NCI-H187 treated with DMSO at 0.1 percent for 48 hours (cell line): ENCODE results near the gene NECAB3.
"Not testable (repeated sequence)": the region's sequence is repeated elsewhere in the genome, so short reads cannot be mapped to it uniquely, and the experiment has no call there.

ENCODE experiments used
- DNase-seq: peaks from one replicate; lab custom pipeline; 2025; lab: John Stamatoyannopoulos, UW

Gene NECAB3

DNA sequence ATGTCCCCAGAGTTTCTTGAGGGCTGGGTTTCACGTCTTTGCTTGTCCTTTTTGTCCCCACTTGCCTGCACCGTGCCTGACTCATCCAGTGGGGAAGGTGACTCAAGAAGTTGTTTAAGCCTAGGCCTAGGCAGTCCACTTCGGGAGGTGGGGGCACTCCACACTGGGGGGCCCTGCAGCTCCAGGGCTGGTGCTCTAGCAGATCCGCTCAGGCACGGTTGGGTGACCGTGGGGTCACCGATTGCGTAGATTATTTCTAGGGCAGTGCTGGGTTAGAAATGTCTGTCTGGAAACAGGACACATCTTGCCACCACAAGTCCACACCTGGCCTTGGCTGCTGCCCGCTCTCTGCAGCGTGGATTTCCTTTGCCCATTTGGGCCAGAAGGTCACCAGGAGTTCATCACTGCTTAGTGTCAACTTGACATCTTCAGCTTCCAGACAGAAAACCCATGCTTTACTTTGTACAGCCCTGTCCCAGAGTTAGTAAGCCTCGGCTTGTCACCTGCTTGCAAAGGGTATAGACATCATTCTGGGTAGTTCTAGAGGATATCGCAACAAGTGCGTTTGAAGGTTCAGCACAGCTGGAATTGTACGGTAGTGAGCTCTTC is 25.7 kb downstream of the NECAB3 start:
- DNase-seq: no peak

DNA sequence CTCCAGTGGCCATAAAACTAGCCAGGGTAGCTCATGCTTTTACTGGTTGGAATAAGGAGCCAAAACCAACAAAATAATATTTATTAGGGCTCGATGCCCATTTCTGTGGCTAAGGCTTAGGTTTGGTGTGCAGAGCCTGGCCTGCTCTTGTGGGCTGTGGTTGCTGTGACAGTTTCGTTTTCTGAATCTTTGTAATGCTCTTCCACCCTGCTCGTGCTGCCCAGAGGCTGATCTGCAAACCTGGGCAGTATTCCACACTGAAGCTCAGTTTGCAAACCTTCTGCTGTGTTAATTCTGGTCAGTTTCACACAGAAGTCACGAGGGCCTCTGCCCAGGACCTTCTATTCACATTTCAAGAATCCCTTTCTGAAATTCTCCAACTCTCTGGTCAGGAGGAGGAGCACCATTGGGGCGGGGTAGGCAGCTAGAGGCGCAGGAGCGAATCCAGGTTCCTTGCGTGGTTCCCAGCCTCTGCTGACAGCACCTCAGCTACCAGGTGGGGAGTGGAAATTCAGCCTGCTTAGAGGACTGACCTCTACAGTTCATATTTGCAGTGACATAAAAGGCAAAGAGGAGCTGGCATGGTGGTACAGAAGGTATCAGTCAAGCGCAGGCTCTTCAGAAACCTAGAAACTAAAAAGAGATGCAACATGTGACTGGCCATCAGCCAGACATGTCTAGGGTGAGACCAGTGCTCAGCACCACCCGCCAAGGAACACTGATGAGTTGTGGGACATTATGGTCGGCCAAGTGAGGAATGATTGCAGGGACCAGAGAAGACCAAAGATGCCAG is 26.4 kb downstream of the NECAB3 start:
- DNase-seq: no peak

DNA sequence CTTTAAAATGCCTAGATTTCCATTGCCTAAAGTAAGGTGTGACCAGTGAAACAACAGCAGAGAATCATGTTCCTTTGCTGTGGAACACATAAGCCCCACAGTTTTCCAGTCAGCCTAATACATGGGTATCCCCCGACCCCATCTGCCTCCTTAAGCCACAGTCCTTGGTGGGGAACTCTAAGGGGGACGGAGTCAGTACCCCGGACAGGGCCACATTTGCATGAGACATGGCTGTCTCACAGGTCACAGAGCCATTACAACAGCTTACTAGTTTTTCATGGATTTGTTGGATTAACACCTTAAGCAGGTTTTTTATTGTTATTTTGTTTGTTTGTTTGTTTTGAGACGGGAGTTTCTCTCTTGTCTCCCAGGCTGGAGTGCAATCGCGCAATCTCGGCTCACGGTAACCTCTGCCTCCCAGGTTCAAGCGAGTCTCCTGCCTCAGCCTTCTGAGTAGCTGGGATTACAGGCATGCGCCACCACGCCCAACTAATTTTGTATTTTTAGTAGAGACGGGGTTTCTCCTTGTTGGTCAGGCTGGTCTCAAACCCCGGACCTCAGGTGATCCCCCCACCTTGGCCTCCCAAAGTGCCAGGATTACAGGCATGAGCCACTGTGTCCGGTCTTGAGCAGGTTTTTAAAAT is 27.1 kb downstream of the NECAB3 start:
- DNase-seq: not testable (repeated sequence)

DNA sequence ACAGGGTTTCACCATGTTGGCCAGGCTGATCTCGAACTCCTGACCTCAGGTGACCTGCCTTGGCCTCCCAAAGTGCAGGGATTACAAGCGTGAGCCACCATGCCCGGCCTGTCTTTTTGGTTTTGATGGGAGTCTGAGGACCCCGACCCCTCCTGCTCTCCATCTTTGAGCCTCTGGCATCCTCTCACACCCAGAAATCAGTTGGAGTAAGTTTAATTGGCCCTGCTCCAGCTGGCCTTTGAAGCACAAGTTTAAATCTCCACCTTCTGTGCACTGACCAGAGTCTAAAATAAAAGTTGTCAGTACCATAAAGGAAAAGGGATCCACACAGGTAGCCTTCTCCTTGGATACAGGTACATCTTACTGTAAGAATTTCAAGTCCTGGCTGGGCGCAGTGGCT is 28.0 kb downstream of the NECAB3 start:
- no peak for DNase-seq

DNA sequence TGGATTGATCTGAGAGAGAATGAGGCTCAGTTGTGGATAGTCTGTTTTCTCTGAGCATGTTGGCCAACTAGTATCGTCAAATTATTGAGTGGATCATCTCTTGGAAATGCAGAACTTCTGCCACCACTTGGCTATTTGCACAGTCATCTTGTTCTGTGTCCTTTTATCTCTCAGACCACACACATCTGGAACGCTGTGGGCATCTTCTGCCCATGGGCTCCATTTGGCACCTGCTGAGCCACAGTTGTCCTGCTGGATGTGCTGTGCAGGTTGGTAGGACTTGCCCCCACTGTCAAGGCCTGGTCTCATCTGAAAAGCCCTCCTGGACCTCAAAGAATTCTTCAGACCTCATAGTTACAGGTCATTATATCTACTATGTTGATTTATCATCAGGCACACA is 28.8 kb downstream of the NECAB3 start:
- no peak for DNase-seq

DNA sequence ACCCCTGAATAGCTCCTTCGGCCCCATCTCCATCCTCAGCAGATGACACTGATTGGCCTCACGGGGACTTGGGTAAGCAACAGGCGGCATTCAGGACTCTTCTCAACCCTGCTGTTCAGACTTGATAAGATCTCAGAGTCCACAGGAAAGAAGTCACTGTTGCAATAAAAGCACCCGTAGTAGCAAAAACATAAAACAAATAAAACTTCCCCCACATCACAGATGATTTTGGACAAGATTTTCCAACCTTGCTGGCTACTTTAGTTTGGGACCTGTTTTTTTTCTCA is 29.2 kb downstream of the NECAB3 start:
- no peak for DNase-seq

DNA sequence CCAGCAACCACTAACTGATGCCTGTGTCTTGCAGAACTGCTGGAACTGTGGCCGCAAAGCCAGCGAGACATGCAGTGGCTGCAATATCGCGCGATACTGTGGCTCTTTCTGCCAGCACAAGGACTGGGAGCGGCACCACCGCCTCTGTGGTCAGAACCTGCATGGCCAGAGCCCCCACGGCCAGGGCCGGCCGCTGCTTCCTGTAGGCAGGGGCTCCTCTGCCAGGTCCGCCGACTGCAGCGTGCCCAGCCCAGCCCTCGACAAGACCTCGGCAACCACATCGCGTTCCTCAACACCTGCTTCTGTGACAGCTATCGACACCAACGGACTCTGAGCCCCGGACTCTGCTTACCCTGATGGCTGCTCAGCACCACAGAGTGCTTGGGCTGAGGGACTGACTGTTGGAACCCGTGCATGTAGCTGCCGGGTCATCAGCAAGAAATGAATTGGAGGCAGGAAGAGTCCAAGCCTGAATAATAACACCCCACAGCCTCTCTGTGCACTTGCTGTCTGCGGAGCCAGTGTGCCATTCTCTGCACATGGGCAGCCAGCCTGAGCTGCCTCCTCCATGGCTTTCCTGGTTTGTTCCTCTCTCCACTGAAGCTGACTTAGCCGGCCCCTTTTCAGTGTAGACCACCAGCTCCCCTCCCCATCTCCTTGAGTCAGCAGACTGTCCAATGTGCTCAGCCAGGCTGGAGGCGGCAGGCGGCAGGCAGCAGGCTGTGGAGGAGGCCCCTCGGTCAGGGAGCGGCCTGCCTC is 29.7 kb downstream of the NECAB3 start:
- no peak for DNase-seq

DNA sequence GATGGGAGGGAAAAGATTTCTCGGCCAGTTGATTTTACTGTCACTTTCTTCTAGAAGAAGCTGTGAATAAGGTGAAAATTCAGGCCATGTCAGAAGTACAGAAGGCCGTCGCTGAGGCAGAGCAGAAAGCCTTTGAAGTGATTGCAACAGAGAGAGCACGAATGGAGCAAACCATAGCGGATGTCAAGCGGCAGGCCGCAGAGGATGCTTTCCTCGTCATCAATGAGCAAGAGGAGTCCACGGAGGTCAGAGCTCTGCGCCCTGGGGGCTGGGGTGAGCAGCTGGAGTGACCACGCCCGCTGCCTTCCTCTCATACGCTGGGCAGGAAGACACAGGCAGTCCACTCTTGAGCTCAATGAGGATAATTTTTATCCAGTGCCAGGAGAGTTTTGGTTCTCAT is 33.9 kb downstream of the NECAB3 start:
- DNase-seq: no peak

DNA sequence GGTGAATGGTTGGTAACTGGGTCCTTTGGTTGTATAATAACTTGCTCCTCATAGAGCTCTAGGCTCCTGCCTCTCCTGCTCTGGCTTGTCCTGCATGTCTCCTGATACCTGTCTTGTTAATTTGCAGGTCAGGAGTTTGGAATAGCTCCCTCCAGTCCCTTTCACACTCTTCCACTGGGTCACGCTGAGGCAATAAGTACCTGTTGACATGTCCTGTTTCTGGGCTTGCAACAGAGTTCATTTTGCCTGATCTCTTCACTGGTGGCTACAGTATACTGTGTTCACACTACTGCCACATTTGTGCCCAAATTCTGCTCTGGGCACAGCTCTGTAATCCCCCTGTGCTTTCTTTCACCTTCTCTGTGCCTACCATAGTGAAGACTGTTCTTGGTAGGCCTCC is 37.5 kb downstream of the NECAB3 start:
- no peak for DNase-seq

DNA sequence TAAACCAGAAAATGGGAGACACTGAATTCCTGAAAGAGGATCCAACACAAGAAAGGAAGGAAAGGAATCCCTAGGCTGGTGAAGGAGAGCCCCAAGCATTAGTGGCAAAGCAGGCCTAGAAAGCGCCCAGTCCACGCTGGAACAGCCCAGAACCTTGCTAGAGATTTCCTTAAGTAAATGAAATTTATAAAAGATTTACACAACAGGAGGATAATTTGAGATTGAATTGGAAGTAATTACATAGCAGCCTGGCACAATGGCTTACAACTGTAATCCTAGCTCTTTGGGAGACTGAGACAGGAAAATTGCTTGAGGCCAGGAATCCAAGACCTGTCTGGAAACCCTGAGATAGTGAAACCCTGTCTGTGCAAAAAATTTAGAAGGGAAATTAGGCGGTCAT is 38.9 kb downstream of the NECAB3 start:
- no peak for DNase-seq

DNA sequence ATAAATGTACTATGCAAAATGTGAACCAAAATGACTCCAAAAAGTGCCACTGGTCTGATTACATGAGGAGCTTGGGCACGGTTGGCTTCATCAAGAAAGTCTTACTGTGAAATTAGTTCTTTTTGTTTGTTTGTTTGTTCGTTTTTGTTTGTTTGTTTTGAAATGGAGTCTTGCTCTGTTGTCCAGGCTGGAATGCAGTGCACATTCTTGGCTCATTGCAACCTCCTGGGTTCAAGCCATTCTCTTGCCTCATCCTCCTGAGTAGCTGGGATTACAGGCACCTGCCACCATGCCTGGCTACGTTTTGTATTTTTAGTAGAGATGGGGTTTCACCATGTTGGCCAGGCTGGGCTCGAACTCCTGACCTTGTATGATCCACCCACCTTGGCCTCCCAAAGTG is 42.3 kb downstream of the NECAB3 start:
- DNase-seq: not testable (repeated sequence)

DNA sequence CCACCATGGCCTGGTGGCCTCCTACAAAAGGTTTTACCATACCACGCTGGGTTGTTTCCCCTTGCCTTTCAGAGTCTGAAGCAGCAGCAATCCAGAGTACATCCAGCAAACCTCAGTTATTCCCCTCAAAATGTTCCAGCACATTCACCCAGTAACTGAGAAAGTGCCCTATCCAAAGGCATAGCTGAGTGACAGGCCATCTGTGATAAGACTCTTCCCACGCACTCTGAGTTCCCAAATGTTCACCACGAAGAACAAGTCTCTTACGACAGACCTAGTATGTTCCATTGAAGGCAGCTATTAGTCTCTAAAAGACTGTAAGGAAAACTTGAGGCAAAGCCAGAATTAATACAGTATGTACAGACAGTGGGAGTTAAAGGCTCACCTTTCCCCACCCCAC is 43.7 kb downstream of the NECAB3 start:
- no peak for DNase-seq

DNA sequence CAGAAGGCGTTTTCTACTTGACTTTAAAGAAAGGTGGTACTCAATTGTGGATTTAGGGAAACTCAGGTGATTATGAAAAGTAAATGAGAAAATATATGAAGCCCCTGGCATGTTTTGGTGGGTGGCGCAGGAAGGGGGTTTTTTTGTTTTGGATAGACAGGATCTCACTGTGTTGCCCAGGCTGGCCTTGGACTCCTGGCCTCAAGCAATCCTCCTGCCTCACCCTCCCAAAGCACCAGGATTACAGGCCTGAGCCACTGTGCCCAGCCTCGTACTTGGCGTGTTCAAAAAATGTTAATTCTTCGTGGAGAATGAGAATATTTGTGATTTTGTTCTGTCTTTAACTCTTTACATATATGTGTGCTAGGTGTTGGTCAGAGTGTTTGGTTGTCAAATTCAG is 44.2 kb downstream of the NECAB3 start:
- DNase-seq: no peak

DNA sequence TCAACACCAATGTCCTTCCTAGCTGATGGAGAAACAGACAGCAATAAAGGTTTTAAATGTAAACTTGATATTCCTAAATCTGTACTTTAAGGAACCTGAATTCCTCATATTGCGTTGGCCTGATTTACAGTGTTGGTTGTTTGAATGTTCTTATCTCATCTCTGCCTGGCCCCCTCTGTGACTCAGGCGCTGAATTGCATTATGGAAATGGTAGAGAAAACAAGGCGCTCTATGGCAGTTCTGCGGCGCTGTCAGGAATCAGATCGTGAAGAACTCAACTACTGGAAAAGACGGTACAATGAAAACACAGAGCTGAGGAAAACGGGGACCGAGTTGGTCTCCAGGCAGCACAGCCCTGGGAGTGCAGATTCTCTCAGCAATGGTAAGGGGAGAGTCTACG is 44.7 kb downstream of the NECAB3 start:
- DNase-seq: no peak

DNA sequence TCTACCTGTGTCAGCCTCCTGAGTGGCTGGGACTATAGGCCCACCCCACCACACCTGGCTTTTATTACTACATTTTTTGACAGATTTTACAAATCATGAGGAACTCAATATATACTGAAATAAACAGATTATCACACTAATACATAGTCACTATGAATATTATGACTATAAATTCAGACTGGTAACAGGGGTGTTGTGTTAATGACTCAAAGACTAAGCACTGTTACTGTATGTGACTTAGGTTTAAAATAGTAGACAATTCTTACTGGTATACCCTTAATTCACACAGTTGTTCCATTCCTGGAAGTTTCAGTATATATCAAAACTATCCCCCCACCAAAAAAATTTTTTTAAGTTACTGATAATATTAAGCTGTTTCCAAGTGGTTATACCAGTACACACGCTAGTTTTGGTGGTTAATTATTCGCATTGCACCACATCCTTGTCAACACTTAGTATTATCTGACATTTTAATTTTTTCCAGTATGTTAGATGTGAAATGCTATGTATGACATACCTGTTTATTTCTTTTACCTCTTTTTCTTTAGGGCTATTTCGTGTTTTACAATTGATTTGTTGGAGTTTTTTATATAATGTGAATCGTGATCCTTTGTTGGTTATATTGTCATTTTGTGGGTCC is 46.5 kb downstream of the NECAB3 start:
- DNase-seq: no peak

DNA sequence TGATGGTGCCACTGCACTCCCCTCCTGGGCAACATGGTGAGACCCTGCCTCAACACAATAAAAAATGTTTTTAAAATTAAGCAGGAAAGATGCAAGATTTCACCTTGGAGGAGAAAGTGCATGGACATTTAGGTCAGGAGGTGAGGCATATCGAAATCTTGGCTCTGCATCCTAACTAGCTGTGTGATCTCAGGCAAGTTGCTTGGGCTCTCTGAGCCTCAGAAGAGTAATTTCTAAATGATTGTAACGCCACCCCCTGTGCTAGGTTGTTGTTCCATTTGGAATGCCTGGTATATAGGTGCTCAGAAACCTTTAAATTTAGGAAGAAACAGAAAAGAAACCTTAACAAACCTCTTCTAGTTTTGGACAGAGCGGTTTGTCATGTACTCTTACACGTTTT is 48.0 kb downstream of the NECAB3 start:
- no peak for DNase-seq

DNA sequence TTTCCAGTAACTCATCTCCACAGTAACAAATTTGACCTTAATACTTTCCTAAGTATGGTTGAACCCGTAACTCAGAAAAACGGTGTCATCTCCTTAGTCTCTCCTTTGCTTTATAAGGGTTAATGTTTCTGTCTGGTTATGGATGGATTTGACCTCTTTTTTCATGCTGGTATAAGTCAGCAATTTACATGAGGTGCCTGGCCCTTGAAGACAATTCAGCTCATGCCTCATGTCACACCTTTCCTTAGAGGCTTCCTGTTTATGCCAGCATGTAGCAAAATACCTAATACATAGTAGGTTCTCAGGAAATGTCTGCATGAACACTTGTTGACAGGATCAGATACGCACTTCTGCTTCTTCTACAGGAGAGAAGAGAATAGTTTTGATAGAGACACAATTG is 49.8 kb downstream of the NECAB3 start:
- no peak for DNase-seq

DNA sequence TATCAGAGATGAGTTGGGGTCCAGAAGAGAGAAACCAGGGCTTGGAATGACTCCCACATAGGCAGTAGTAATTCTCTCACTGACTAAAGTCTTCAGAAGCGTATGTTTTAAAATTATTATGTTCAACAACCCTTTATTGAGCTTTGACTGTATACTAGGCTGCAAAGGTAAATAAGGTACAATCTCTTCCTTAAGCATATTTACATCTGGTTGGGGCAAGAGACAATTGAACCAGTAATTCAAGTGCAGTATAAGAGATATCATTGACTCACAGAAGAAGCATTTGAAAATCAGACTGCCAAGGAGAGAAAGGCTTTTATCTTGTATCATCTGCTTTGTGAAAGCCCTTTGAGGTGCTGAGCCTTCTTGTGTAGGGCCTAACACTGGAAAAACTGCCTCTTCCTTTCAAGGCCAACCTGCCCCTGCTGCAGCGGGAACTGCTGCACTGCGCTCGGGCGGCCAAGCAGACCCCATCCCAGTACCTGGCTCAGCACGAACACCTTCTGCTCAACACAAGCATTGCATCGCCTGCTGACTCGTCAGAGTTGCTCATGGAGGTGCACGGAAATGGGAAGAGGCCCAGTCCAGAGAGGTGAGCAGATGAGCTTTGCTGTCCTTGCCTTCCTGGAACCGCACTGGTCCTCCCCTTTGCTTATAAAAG is 51.4 kb downstream of the NECAB3 start:
- no peak for DNase-seq

DNA sequence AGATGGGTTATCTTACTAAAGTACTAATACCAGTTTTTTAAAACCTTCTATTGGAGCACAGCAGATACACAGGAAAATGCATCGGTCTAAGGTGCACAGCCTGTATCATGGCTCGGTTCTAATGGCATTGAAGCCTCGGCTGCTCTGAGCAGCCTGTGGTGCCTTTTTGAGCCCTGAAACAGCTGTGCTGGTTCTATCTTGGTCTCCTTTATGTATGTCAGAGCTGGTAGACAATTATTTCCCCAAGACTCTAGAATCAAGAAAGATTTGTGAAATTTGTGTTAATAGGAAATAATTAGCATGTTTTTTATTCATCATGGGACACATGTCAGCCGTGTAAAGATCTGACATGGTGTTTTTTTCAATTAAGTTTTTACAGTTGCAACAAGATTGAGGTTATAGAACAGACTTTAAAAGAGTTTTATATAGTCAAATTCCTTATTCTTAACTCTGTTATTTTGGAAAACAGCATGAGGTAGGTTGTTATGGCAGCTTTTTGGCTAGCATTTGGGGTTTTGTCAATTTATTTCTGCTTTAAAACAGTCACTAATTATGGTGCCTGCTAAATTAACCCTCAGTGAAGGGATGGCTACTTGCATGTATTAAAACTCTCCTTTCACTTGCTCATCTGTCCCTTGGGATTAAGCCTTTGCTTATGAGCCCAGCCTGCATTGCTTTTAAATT is 52.4 kb downstream of the NECAB3 start:
- DNase-seq: no peak

DNA sequence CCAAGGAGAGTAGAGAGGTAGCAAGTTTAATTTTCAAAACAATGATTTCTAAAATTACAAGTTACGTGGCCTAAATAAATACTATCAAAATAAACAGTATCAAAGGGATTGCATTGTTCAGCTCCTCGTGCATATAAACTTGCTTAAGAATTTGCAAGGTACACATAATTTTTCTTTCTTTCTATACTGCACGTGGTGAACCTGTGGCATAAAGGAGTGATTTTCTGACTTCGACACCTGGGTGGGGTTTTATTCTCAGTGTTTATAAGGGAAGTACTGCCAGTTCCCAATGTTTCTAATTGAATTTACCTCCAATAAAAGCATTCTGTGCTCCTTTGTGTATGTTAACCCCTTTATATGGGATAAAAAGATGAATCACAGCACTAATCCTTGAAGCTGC is 62.2 kb downstream of the NECAB3 start:
- DNase-seq: no peak

DNA sequence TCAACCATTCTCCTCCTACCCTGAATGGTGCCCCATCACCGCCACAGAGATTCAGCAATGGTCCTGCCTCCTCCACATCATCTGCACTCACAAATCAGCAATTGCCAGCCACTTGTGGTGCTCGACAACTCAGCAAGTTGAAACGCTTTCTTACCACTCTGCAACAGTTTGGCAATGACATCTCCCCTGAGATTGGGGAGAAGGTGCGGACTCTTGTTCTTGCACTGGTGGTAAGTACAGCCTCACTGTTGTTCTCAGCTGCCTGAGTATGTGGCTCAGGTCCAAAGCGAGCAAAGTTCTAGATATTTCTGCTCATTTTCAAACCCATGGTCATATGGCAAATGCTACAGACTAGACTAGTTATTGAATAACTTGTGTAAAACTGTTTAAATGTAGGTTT is 63.1 kb downstream of the NECAB3 start:
- DNase-seq: no peak
